Epithelial cell of proximal tubule (primary cell): ENCODE data around the gene CDHR2. TPM values are rescaled to one million over a fixed set of nuclear protein-coding genes. Genes with fewer than 3 reads are reported as not detected.

Source experiments
- DNase-seq: peaks from one replicate; pipeline ENCODE4 v3.0.0-alpha.2; 2011; ENCODE audit warnings: low read depth
- H3K4me3 ChIP-seq: 2 replicates; pipeline ENCODE4 v1.5.1; 2011; ENCODE audit warnings: low read depth, mild to moderate bottlenecking, low read length
- CTCF ChIP-seq: conservative IDR thresholded peaks from 2 replicates; pipeline ENCODE4 v1.5.1; 2012; ENCODE audit warnings: low read depth, mild to moderate bottlenecking, low read length
- total RNA-seq: library from RNA; depleted of rRNA; stranded (reverse); fragments of >200 nt; gene quantifications from 2 replicates; pipeline ENCODE4 v1.2.3, GENCODE V29; 2015

CDHR2 gene
- total RNA-seq, 1 donor from 2014 or later = not detected

GRCh38 chr5:176578391-176578808, 29.3 kb downstream of the CDHR2 start:
- no peak for DNase-seq
- H3K4me3 ChIP-seq = no peak overlapping the region
- peak; percentile 69 for TF ChIP-seq CTCF

- H3K4me3 ChIP-seq = no peak overlapping the region
- DNase-seq = no peak
- no peak for TF ChIP-seq CTCF
These were observed 30.2 kb downstream of the CDHR2 start for GRCh38 chr5:176579323-176579722.

- H3K4me3 ChIP-seq = no peak overlapping the region
- no peak for TF ChIP-seq CTCF
- DNase-seq = no peak
These were observed 32.2 kb downstream of the CDHR2 start for GRCh38 chr5:176581361-176581760.

- no peak overlapping the region for H3K4me3 ChIP-seq
- TF ChIP-seq CTCF = no peak
- no peak for DNase-seq
These were observed 33.9 kb downstream of the CDHR2 start for GRCh38 chr5:176583076-176583475.

GRCh38 chr5:176587398-176587797, 38.3 kb downstream of the CDHR2 start:
- no peak overlapping the region for H3K4me3 ChIP-seq
- TF ChIP-seq CTCF = no peak
- no peak for DNase-seq

- H3K4me3 ChIP-seq = no peak overlapping the region
- no peak for TF ChIP-seq CTCF
These were observed 39.2 kb downstream of the CDHR2 start for GRCh38 chr5:176588297-176588696.

GRCh38 chr5:176589039-176589769, 40.1 kb downstream of the CDHR2 start:
- DNase-seq = no peak
- no peak for TF ChIP-seq CTCF
- H3K4me3 ChIP-seq = no peak overlapping the region

More at GRCh38 chr5:176588297-176588696, 39.2 kb downstream of the CDHR2 start:
- DNase-seq = no peak
